GM12878 (cell line): ENCODE results near the gene SV2A. TPM values are rescaled to one million over a fixed set of nuclear protein-coding genes. Genes with fewer than 3 reads are reported as not detected.

Experiments
- ATAC-seq: fragments of 200-7000 bp; cut with Tn5 transposase; 3 replicates; pipeline ENCODE4 v1.9.1; 2020; ENCODE audit warnings: mild to moderate bottlenecking, moderate library complexity
- BruUV-seq: library from RNA; stranded (reverse); fragments of 400-500 nt; replicated peaks from 2 replicates; lab custom pipeline; 2021; lab: Mats Ljungman, UMichigan
- CTCF ChIA-PET: fragments of 300-600 bp; sonication (Branson Sonifier 250); formaldehyde crosslinking; extraction: SDS; loops from one replicate; lab custom pipeline; 2021; ENCODE audit warnings: inconsistent platforms; lab: Yijun Ruan, JAX
- POLR2A ChIA-PET: fragments of 350-600 bp; formaldehyde crosslinking; extraction: SDS; loops from one replicate; lab custom pipeline; 2021; ENCODE audit warnings: inconsistent platforms; lab: Charles Lee
- RAD21 ChIA-PET: fragments of 300-600 bp; sonication (Branson Sonifier 250); formaldehyde crosslinking; loops from one replicate; lab custom pipeline; 2023; ENCODE audit warnings: antibody characterized with exemption; ENCODE audit not compliant: unreplicated experiment; lab: Charles Lee
- SMC1A ChIA-PET: fragments of 300-600 bp; sonication (Branson Sonifier 250); formaldehyde crosslinking; loops from one replicate; lab custom pipeline; 2023; ENCODE audit not compliant: unreplicated experiment, uncharacterized antibody; lab: Charles Lee
- DNase-seq: peaks from one replicate; pipeline ENCODE4 v3.0.0-alpha.2; 2011; ENCODE audit warnings: low read depth, low spot score
- FAIRE-seq: peaks from 3 replicates; lab custom pipeline; 2011; peaks lifted over from hg19 to GRCh38; lab: Jason Lieb, UNC
- H2AFZ ChIP-seq: 2 replicates; pipeline ENCODE4 v1.6.0; 2011; ENCODE audit warnings: low read depth, low read length, control low read depth; ENCODE audit not compliant: control insufficient read depth
- H3K27ac ChIP-seq: 2 replicates; pipeline ENCODE4 v1.5.1; 2011; ENCODE audit warnings: control low read depth; ENCODE audit not compliant: control insufficient read depth, insufficient read depth
- H3K27me3 ChIP-seq, 2 experiments: replicated peaks in 1 of 2; 2 replicates each; pipeline versions ENCODE4 v1.6.0 to v1.6.1; 2011; ENCODE audit warnings: low read length in 1 of 2; ENCODE audit not compliant: control insufficient read depth in 2 of 2, insufficient read depth in 2 of 2
- H3K36me3 ChIP-seq, 2 experiments: 2 replicates each; pipeline ENCODE4 v1.5.1; 2011; ENCODE audit warnings: low read length in 1 of 2; ENCODE audit not compliant: control insufficient read depth in 2 of 2, insufficient read depth in 2 of 2
- H3K4me1 ChIP-seq: 2 replicates; pipeline ENCODE4 v1.6.1; 2011; ENCODE audit warnings: mild to moderate bottlenecking, low read length, moderate library complexity, mixed read lengths; ENCODE audit not compliant: control insufficient read depth, insufficient read depth
- H3K4me2 ChIP-seq: 2 replicates; pipeline ENCODE4 v1.6.0; 2011; ENCODE audit warnings: control low read depth; ENCODE audit not compliant: control insufficient read depth, insufficient read depth
- H3K4me3 ChIP-seq: fragments of 200-600 bp; sonication (generic); 2 replicates; pipeline ENCODE4 v1.5.1; 2016
- H3K79me2 ChIP-seq: 2 replicates; pipeline ENCODE4 v1.6.0; 2011; ENCODE audit warnings: low read length; ENCODE audit not compliant: control insufficient read depth, insufficient read depth
- H3K9ac ChIP-seq: 2 replicates; pipeline ENCODE4 v1.8.0; 2011; ENCODE audit warnings: low read length, control low read depth, mixed read lengths; ENCODE audit not compliant: control insufficient read depth, insufficient read depth
- H3K9me3 ChIP-seq: replicated peaks from 3 replicates; pipeline ENCODE4 v1.5.1; 2011; ENCODE audit warnings: mild to moderate bottlenecking, low read length; ENCODE audit not compliant: control insufficient read depth, insufficient read depth
- H4K20me1 ChIP-seq: 2 replicates; pipeline ENCODE4 v1.6.0; 2011; ENCODE audit not compliant: control insufficient read depth, insufficient read depth
- E2F8 ChIP-seq: fragments of 450-650 bp; IDR thresholded peaks from 2 replicates; pipeline ENCODE4 v1.6.1; 2018; ENCODE audit warnings: mild to moderate bottlenecking, low read depth, moderate library complexity; ENCODE audit not compliant: partially characterized antibody
- NFXL1 ChIP-seq: fragments of 450-650 bp; IDR thresholded peaks from 2 replicates; pipeline ENCODE4 v1.6.1; 2017; ENCODE audit warnings: antibody characterized with exemption, mild to moderate bottlenecking, borderline replicate concordance
- PBX3 ChIP-seq: IDR thresholded peaks from 2 replicates; pipeline ENCODE4 v1.6.1; 2011; ENCODE audit warnings: mild to moderate bottlenecking, low read depth, low read length, moderate library complexity; ENCODE audit not compliant: insufficient replicate concordance
- STAT1 ChIP-seq: fragments of 450-650 bp; conservative IDR thresholded peaks from 2 replicates; pipeline ENCODE4 v1.6.1; 2014; ENCODE audit warnings: antibody characterized with exemption, mild to moderate bottlenecking
- WGBS: methylation state at CpG from one replicate; pipeline ENCODE4 v1.1.6; 2016; ENCODE audit warnings: low lambda C conversion rate; ENCODE audit not compliant: insufficient replicate concordance, insufficient coverage; ENCODE audit errors: missing lambda C conversion rate; 5-methylcytosine and 5-hydroxymethylcytosine counted together
- in situ Hi-C: fragments of 300-500 bp; cut with MboI; formaldehyde crosslinking; loops from 9 replicates; pipeline ENCODE4 v1.14.3; 2018; ENCODE audit warnings: mixed read lengths
- intact Hi-C: fragments of 100-400 bp; cut with micrococcal nuclease; formaldehyde crosslinking; loops from one replicate; pipeline ENCODE4 v1.14.2; 2022; ENCODE audit not compliant: unreplicated experiment
- polyA plus RNA-seq, 11 experiments: library from polyadenylated mRNA; depleted of rRNA in 4 of 11; unstranded in 6 of 11; stranded (reverse) in 5 of 11; fragments of >200 nt; fragmentation: Nextera tagmentation in 4 of 11; fragmentation: Illumina TruSeq in 1 of 11; extraction: Ambion mirVana in 4 of 11; extraction: Trizol in 1 of 11; gene quantifications; 1 replicate in 1 of 11; 2 replicates in 10 of 11; pipeline versions ENCODE4 v1.2.1 to v1.2.3, GENCODE V29; 2011 to 2016; ENCODE audit warnings: inconsistent platforms in 2 of 11, missing spikeins in 2 of 11, low read depth in 1 of 11
- total RNA-seq, 4 experiments: library from RNA; depleted of rRNA in 3 of 4; stranded (reverse); fragments of >200 nt in 3 of 4; fragmentation: Illumina TruSeq in 1 of 4; extraction: Trizol in 1 of 4; gene quantifications; 2 replicates each; pipeline versions ENCODE4 v1.2.1 to v1.2.3, GENCODE V29; 2013 to 2021
- TF ChIP-seq, protein P1 (sequence below): fragments of 450-650 bp; conservative IDR thresholded peaks from 2 replicates; pipeline ENCODE4 v1.6.1; 2017; ENCODE audit warnings: mild to moderate bottlenecking, moderate library complexity
- TF ChIP-seq, protein P2 (sequence below): IDR thresholded peaks from 2 replicates; pipeline ENCODE4 v1.6.1; 2011; ENCODE audit warnings: low read depth, mild to moderate bottlenecking, low read length, moderate library complexity, borderline replicate concordance; ENCODE audit errors: extremely low read depth
- TF ChIP-seq, protein P3 (sequence below): fragments of 450-650 bp; IDR thresholded peaks from 2 replicates; pipeline ENCODE4 v1.6.1; 2014; ENCODE audit warnings: mild to moderate bottlenecking

The SV2A gene
- total and polyA plus RNA-seq, 10 of the 15 experiments (the other 5 are each of a cell fraction or from before 2014, with no cell fraction given) = 0.39 to 11.6 (median 5.4) TPM

GRCh38 chr1:149942885-149943284, 25.2 kb upstream of the SV2A start (continued):
- TF ChIP-seq E2F8 (no peak), STAT1 (no peak)
- TF ChIP-seq, protein P1, sequence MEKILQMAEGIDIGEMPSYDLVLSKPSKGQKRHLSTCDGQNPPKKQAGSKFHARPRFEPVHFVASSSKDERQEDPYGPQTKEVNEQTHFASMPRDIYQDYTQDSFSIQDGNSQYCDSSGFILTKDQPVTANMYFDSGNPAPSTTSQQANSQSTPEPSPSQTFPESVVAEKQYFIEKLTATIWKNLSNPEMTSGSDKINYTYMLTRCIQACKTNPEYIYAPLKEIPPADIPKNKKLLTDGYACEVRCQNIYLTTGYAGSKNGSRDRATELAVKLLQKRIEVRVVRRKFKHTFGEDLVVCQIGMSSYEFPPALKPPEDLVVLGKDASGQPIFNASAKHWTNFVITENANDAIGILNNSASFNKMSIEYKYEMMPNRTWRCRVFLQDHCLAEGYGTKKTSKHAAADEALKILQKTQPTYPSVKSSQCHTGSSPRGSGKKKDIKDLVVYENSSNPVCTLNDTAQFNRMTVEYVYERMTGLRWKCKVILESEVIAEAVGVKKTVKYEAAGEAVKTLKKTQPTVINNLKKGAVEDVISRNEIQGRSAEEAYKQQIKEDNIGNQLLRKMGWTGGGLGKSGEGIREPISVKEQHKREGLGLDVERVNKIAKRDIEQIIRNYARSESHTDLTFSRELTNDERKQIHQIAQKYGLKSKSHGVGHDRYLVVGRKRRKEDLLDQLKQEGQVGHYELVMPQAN = no peak

DNA sequence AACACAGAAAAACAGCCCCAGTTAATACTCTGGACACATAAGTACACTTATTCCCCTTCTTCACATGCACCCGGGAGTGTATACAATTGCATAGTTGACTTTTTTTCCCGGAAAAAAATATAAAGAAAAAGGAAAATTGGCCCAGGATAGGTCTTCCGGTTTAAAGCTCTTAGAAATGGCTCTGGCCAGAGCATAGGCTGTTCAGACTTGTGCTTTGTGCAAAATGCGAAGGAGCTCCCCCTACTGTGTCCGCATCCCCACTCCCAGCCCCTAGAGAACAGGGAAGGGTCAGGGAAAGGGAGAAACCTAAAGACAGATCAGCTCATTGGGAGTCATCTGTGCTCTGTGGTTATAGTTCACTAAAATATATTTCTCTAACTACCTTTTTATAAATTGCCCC, 24.6 kb upstream of the SV2A start:
- H2AFZ ChIP-seq = no peak overlapping the region
- H3K9ac ChIP-seq = no peak overlapping the region
- RAD21 ChIA-PET = no interaction called here
- no peak for ATAC-seq
- H3K4me2 ChIP-seq = no peak overlapping the region
- TF ChIP-seq, protein P2, sequence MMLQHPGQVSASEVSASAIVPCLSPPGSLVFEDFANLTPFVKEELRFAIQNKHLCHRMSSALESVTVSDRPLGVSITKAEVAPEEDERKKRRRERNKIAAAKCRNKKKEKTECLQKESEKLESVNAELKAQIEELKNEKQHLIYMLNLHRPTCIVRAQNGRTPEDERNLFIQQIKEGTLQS = no peak
- TF ChIP-seq NFXL1 (no peak), PBX3 (no peak)
- TF ChIP-seq, protein P3, sequence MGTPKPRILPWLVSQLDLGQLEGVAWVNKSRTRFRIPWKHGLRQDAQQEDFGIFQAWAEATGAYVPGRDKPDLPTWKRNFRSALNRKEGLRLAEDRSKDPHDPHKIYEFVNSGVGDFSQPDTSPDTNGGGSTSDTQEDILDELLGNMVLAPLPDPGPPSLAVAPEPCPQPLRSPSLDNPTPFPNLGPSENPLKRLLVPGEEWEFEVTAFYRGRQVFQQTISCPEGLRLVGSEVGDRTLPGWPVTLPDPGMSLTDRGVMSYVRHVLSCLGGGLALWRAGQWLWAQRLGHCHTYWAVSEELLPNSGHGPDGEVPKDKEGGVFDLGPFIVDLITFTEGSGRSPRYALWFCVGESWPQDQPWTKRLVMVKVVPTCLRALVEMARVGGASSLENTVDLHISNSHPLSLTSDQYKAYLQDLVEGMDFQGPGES = no peak
- TF ChIP-seq, all 136 proteins: peak for 0
- no TSS peak for BruUV-seq
- Histone ChIP-seq H3K36me3 (peaks cover 7 to 9% of the 10 kb centered on the region in 2 experiments), H3K9me3 (no peaks in the 10 kb centered on the region), H3K4me1 (peaks cover 19% of the 10 kb centered on the region), H3K79me2 (no peaks in the 10 kb centered on the region), H3K4me3 (no peak overlapping the region), H4K20me1 (no peaks in the 10 kb centered on the region), H3K27me3 (no peaks in the 10 kb centered on the region), H3K27ac (no peak overlapping the region)
- intact Hi-C loops (no loop called here), in situ Hi-C loops (no loop called here)
- 98% methylated on average over 5 of the region's 5 CpGs for WGBS
- POLR2A ChIA-PET = no interaction called here
- SMC1A ChIA-PET = interaction anchor here (0.6 to 1.5 kb wide), 3 partner anchors 20 to 245 kb away, joined by 3 read pairs; no protein-coding TSS in a partner anchor
- DNase-seq (no peak), FAIRE-seq (no peak)
- CTCF ChIA-PET = interaction anchor here (2.5 kb wide), 1 partner anchor 13 kb away, joined by 7 read pairs; no protein-coding TSS in a partner anchor
